ENCODE data around the gene BCORL1.

- TF ChIP-seq CTCF (IDR thresholded peaks at IDR 0.05; ENCODE audit: poor library complexity) (no peak), EZH2 (IDR thresholded peaks at IDR 0.05; ENCODE audit: borderline replicate concordance) (no peak)
Measured at GRCh38 chrX:129987871-129988270, 5.4 kb downstream of the BCORL1 start.

Data from hepatocyte (in vitro differentiated cells).